Kidney (tissue), 14 donors: ENCODE measurements around the gene ARHGAP18. TPM values are rescaled to one million over a fixed set of nuclear protein-coding genes. Genes with fewer than 3 reads are reported as not detected.

Source experiments
- DNase-seq, 5 donors: peaks; one replicate each; pipeline ENCODE4 v3.0.0-alpha.2; 2013 to 2020
- FAIRE-seq: peaks from 2 replicates; lab custom pipeline; 2012; peaks lifted over from hg19 to GRCh38; lab: Jason Lieb, UNC
- H3K27ac ChIP-seq, 2 donors: one replicate each; pipeline ENCODE4 v1.7.0; 2013; ENCODE audit warnings: low read depth in 2 of 2, low read length in 2 of 2, inconsistent platforms in 1 of 2
- H3K27me3 ChIP-seq: one replicate; pipeline ENCODE4 v1.7.1; 2013; ENCODE audit warnings: low read length, inconsistent platforms; ENCODE audit not compliant: control insufficient read depth, insufficient read depth
- H3K36me3 ChIP-seq, 3 donors: one replicate each; pipeline versions ENCODE4 v1.7.0 to v1.7.1; 2013; ENCODE audit warnings: low read length in 3 of 3, control low read depth in 1 of 3, inconsistent platforms in 1 of 3; ENCODE audit not compliant: insufficient read depth in 3 of 3, control insufficient read depth in 2 of 3
- H3K4me1 ChIP-seq, 3 donors: one replicate each; pipeline versions ENCODE4 v1.7.0 to v1.7.1; 2013; ENCODE audit warnings: low read length in 3 of 3, inconsistent platforms in 1 of 3, low read depth in 1 of 3; ENCODE audit not compliant: control insufficient read depth in 2 of 3, insufficient read depth in 2 of 3
- H3K4me3 ChIP-seq, 3 donors: one replicate each; pipeline versions ENCODE4 v1.7.0 to v1.8.1; 2013; ENCODE audit warnings: low read length in 3 of 3, control low read depth in 1 of 3, inconsistent platforms in 1 of 3
- H3K9ac ChIP-seq, 3 donors: one replicate each; pipeline versions ENCODE4 v1.7.0 to v1.7.1; 2013; ENCODE audit warnings: low read length in 3 of 3, control low read depth in 1 of 3, inconsistent platforms in 1 of 3
- H3K9me3 ChIP-seq, 3 donors: one replicate each; pipeline versions ENCODE4 v1.7.0 to v1.7.1; 2013; ENCODE audit warnings: low read length in 3 of 3, control low read depth in 1 of 3, inconsistent platforms in 1 of 3; ENCODE audit not compliant: control insufficient read depth in 2 of 3, insufficient read depth in 1 of 3
- intact Hi-C: fragments of 100-400 bp; cut with DNase I; formaldehyde crosslinking; loops from one replicate; pipeline ENCODE4 v1.11.1; 2022
- polyA plus RNA-seq: library from polyadenylated mRNA; stranded (reverse); fragments of 350-450 nt; fragmentation: Illumina TruSeq; extraction: RNeasy Lipid Tissue Mini Kit (QIAGEN cat#74804); gene quantifications from one replicate; pipeline ENCODE4 v1.2.3, GENCODE V29; 2014; ENCODE audit warnings: low read depth, low replicate concordance; ENCODE audit not compliant: insufficient read depth
- total RNA-seq: library from RNA; stranded (reverse); fragmentation: NEBNext Ultra II Directional; extraction: Animal tissue kit (Norgen Biotek cat#: 25700); gene quantifications from one replicate; pipeline ENCODE4 v1.2.1, GENCODE V29; 2021
- TF ChIP-seq, protein P1 (sequence below): IDR thresholded peaks from 3 replicates; pipeline ENCODE4 v1.5.1; 2012; ENCODE audit warnings: mild to moderate bottlenecking, moderate library complexity, borderline replicate concordance; ENCODE audit not compliant: insufficient read depth; ENCODE audit errors: extremely low read depth
- donor health status: control.
- donor health status: control.
- donor health status: control.
- donor health status: control.
- donor health status: control.
- donor health status: DM: yes; HTN: yes; CAD: no.
- donor health status: Normal renal cell carcinoma (clear cell type).

ARHGAP18 gene
- total and polyA plus RNA-seq, 2 donors from 2014 or later = 26.5 to 39.8 TPM

DNA sequence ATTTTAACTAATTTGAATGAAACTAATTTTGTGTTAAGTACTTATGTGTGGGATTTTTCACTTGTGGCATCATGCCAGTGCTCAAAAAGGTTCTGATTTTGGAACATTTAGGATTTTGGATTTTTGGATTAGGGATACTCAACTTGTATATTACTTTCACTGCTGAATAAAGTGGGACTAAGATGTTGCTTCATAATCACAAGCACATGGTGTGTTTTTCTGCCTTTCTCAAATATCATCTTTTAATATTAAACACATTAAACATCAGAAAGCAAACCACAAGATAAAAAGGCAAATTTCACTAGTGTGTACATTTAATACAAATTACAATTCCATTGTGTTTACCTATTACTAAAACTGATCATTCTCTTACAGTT lies 89.8 kb downstream of the ARHGAP18 start:
- FAIRE-seq = no peak
- H3K27ac ChIP-seq = no peak overlapping the region
- no peaks in the 10 kb centered on the region for H3K36me3 ChIP-seq
- H3K27me3 ChIP-seq = no peaks in the 10 kb centered on the region
- H3K9ac ChIP-seq = no peak overlapping the region
- no peaks in the 10 kb centered on the region for H3K4me1 ChIP-seq
- TF ChIP-seq, protein P1, sequence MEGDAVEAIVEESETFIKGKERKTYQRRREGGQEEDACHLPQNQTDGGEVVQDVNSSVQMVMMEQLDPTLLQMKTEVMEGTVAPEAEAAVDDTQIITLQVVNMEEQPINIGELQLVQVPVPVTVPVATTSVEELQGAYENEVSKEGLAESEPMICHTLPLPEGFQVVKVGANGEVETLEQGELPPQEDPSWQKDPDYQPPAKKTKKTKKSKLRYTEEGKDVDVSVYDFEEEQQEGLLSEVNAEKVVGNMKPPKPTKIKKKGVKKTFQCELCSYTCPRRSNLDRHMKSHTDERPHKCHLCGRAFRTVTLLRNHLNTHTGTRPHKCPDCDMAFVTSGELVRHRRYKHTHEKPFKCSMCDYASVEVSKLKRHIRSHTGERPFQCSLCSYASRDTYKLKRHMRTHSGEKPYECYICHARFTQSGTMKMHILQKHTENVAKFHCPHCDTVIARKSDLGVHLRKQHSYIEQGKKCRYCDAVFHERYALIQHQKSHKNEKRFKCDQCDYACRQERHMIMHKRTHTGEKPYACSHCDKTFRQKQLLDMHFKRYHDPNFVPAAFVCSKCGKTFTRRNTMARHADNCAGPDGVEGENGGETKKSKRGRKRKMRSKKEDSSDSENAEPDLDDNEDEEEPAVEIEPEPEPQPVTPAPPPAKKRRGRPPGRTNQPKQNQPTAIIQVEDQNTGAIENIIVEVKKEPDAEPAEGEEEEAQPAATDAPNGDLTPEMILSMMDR = no peak
- DNase-seq = no peak
- no peak overlapping the region for H3K4me3 ChIP-seq
- intact Hi-C loops = no loop called here
- no peaks in the 10 kb centered on the region for H3K9me3 ChIP-seq

DNA sequence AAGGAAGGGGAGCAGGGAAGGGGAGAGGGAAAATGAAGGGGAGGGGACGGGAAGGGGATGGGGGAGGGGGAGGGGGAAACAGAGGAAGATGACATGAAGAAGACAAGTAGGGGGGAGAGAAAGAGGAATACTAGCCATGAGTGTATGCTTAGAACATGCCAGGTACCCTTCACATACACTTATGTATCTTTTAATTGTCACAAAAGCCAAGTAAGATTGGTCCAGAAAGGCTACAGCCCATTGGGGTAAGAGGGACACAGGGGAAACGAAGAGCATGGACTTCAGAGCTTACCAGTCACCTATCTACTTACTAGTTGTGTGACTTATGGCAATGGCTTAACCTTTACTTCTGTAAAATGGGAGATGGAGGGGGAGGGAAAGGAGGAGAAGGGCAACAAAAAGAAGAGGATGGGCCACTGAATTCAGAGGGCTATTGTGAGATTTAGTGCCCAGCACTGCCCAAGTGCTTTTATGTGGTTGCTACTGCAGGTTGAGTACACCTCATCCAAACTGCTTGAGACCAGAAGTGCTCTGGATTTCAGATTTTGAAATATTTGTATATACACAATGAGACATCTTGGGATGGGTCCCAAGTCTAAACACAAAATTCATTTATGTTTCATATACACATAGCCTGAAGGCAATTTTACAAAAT lies 90.3 kb downstream of the ARHGAP18 start:
- no peak overlapping the region for H3K27ac ChIP-seq
- TF ChIP-seq, protein P1 = no peak
- H3K36me3 ChIP-seq = no peaks in the 10 kb centered on the region
- no peak for DNase-seq
- no peak for FAIRE-seq
- intact Hi-C loops = no loop called here
- no peaks in the 10 kb centered on the region for H3K4me1 ChIP-seq
- no peaks in the 10 kb centered on the region for H3K27me3 ChIP-seq
- no peaks in the 10 kb centered on the region for H3K9me3 ChIP-seq
- no peak overlapping the region for H3K4me3 ChIP-seq
- H3K9ac ChIP-seq = no peak overlapping the region

DNA sequence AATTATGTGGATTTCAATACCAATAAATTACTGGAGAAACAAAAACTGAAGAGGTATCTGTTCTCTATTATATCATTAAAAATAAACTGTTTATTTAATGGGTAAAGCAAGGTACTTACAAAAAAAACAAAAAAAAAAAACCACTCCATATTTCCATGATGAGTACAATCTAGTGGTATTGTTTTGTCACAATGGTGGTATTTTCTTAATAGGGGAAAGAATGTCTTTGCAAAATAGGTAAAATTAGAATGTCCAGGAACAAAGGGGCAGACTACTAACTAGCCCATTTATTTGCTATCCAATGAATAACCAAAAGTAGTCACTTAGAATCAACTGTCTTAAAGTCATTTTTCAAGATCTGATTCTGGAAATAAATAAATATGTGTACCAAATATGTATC lies 92.0 kb downstream of the ARHGAP18 start:
- Histone ChIP-seq H3K27ac (no peak overlapping the region), H3K9me3 (no peaks in the 10 kb centered on the region), H3K4me1 (no peaks in the 10 kb centered on the region), H3K36me3 (no peaks in the 10 kb centered on the region), H3K4me3 (no peak overlapping the region), H3K9ac (no peak overlapping the region), H3K27me3 (no peaks in the 10 kb centered on the region)
- intact Hi-C loops = no loop called here
- TF ChIP-seq, protein P1 = no peak
- no peak for DNase-seq
- FAIRE-seq = no peak

DNA sequence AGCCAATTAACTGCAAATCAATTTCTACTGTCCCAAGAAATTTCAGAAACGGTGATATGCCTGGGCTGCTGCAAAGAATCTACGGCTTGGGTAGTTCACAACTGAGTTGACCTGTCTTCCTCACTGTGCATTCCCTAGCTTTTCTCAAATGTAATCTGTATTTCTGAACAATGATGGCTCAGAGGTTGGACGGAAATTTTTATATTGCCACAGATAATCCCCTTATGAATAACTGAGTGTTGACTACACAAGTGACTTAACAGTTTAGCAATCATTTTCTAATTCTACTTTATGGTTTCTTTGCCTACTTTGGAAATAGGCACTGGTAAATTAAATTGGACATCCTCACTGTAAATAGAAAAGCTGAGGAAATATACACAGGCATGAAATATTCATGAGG lies 94.5 kb downstream of the ARHGAP18 start:
- FAIRE-seq (no peak), DNase-seq (no peak)
- no peak overlapping the region for H3K9ac ChIP-seq
- no peaks in the 10 kb centered on the region for H3K9me3 ChIP-seq
- no peaks in the 10 kb centered on the region for H3K36me3 ChIP-seq
- TF ChIP-seq, protein P1 = no peak
- intact Hi-C loops = no loop called here
- H3K4me3 ChIP-seq = no peak overlapping the region
- H3K27ac ChIP-seq = no peak overlapping the region
- H3K27me3 ChIP-seq = no peaks in the 10 kb centered on the region
- H3K4me1 ChIP-seq = no peaks in the 10 kb centered on the region
